Activated CD4-positive, alpha-beta T cell treated with anti-CD3 and anti-CD28 coated beads for 4 hours (primary cell): ENCODE data around the gene ANKH.

ENCODE experiments used
- DNase-seq, 2 donors: peaks; one replicate each; pipeline ENCODE4 v3.0.0-alpha.2; 2020

ANKH gene

GRCh38 chr5:14710313-14710994, 161.1 kb downstream of the ANKH start:
- DNase-seq = no peak

- DNase-seq = no peak
These were observed 163.0 kb downstream of the ANKH start for GRCh38 chr5:14708551-14708950.

GRCh38 chr5:14707811-14708390, 163.7 kb downstream of the ANKH start:
- no peak for DNase-seq

- DNase-seq = peak; percentile 29 to 34
These were observed 165.0 kb downstream of the ANKH start for GRCh38 chr5:14706615-14707021.

GRCh38 chr5:14705556-14705955, 166.0 kb downstream of the ANKH start:
- DNase-seq = no peak

GRCh38 chr5:14702238-14702839, 169.2 kb downstream of the ANKH start:
- DNase-seq = no peak

- DNase-seq = no peak
These were observed 170.0 kb downstream of the ANKH start for GRCh38 chr5:14701556-14701955.

- no peak for DNase-seq
These were observed 170.8 kb downstream of the ANKH start for GRCh38 chr5:14700478-14701436.

- DNase-seq = no peak
These were observed 171.7 kb downstream of the ANKH start for GRCh38 chr5:14699807-14700400.

GRCh38 chr5:14699159-14699558, 172.4 kb downstream of the ANKH start:
- no peak for DNase-seq

- DNase-seq = no peak
These were observed 173.1 kb downstream of the ANKH start for GRCh38 chr5:14698495-14698894.

- no peak for DNase-seq
These were observed 174.7 kb downstream of the ANKH start for GRCh38 chr5:14696851-14697250.

- no peak for DNase-seq
These were observed 175.5 kb downstream of the ANKH start for GRCh38 chr5:14696057-14696456.

GRCh38 chr5:14695152-14695551, 176.4 kb downstream of the ANKH start:
- DNase-seq = no peak

GRCh38 chr5:14693070-14693469, 178.5 kb downstream of the ANKH start:
- no peak for DNase-seq

- DNase-seq = no peak
These were observed 184.4 kb downstream of the ANKH start for GRCh38 chr5:14687023-14687665.

- DNase-seq = no peak
These were observed 185.1 kb downstream of the ANKH start for GRCh38 chr5:14686517-14686916.

- peak; percentile 23 to 46 for DNase-seq
These were observed 185.8 kb downstream of the ANKH start for GRCh38 chr5:14685757-14686156.

GRCh38 chr5:14684757-14685156, 186.8 kb downstream of the ANKH start:
- DNase-seq = no peak

GRCh38 chr5:14683906-14684455, 187.6 kb downstream of the ANKH start:
- no peak for DNase-seq

- DNase-seq = no peak
These were observed 190.3 kb downstream of the ANKH start for GRCh38 chr5:14681236-14681752.

GRCh38 chr5:14679595-14679994, 192.0 kb downstream of the ANKH start:
- no peak for DNase-seq
